GM11168 (cell line): ENCODE measurements around the gene XIAP.
"Not testable (repeated sequence)": the region's sequence is repeated elsewhere in the genome, so short reads cannot be mapped to it uniquely, and the experiment has no call there.

Experiments
- in situ Hi-C: fragments of 300-500 bp; cut with MboI; formaldehyde crosslinking; loops from one replicate; pipeline ENCODE4 v1.12.0; 2022; ENCODE audit warnings: low sequenced_read_pairs; ENCODE audit not compliant: unreplicated experiment

The XIAP gene

GRCh38 chrX:123859846-123860838 is at the start of gene XIAP:
Gene XIAP, plus strand, starts transcription at chrX:123860053. Its CDS starts 25,610 bp downstream, at chrX:123885663.
- in situ Hi-C loops, result no loop called here

- in situ Hi-C loops, result no loop called here
Observed at GRCh38 chrX:123814343-123814742, 45.5 kb upstream of the XIAP start.

GRCh38 chrX:123814934-123815394 is 44.9 kb upstream of the XIAP start:
- in situ Hi-C loops, result not testable (repeated sequence)

GRCh38 chrX:123817288-123817894 is 42.5 kb upstream of the XIAP start:
- in situ Hi-C loops, result no loop called here

GRCh38 chrX:123818243-123818642 is 41.6 kb upstream of the XIAP start:
- in situ Hi-C loops, result no loop called here

GRCh38 chrX:123822965-123823364 is 36.9 kb upstream of the XIAP start:
- in situ Hi-C loops, result no loop called here

GRCh38 chrX:123830309-123830708 is 29.5 kb upstream of the XIAP start:
- in situ Hi-C loops, result no loop called here

- in situ Hi-C loops, result no loop called here
Observed at GRCh38 chrX:123833387-123833786, 26.5 kb upstream of the XIAP start.

GRCh38 chrX:123834116-123834515 is 25.7 kb upstream of the XIAP start:
- in situ Hi-C loops, result no loop called here

- in situ Hi-C loops, result no loop called here
Observed at GRCh38 chrX:123835661-123836371, 24.0 kb upstream of the XIAP start.

GRCh38 chrX:123845129-123845528 is 14.7 kb upstream of the XIAP start:
- in situ Hi-C loops, result not testable (repeated sequence)

GRCh38 chrX:123846577-123847038 is 13.2 kb upstream of the XIAP start:
- in situ Hi-C loops, result no loop called here

GRCh38 chrX:123847056-123847455 is 12.8 kb upstream of the XIAP start:
- in situ Hi-C loops, result no loop called here

GRCh38 chrX:123849096-123849495 is 10.8 kb upstream of the XIAP start:
- in situ Hi-C loops, result no loop called here

GRCh38 chrX:123849906-123850305 is 9.9 kb upstream of the XIAP start:
- in situ Hi-C loops, result not testable (repeated sequence)

- in situ Hi-C loops, result no loop called here
Observed at GRCh38 chrX:123851079-123851478, 8.8 kb upstream of the XIAP start.

GRCh38 chrX:123854329-123854728 is 5.5 kb upstream of the XIAP start:
- in situ Hi-C loops, result no loop called here

- in situ Hi-C loops, result no loop called here
Observed at GRCh38 chrX:123859409-123859845, 426 bp upstream of the XIAP start.

- in situ Hi-C loops, result no loop called here
Observed at GRCh38 chrX:123860983-123861382, 1.1 kb downstream of the XIAP start.

GRCh38 chrX:123869488-123869887 is 9.6 kb downstream of the XIAP start:
- in situ Hi-C loops, result no loop called here
